HG02973 (cell line): ENCODE data around the gene SLC39A8.
"Not testable (repeated sequence)": the region's sequence is repeated elsewhere in the genome, so short reads cannot be mapped to it uniquely, and the experiment has no call there.

Source experiments
- ATAC-seq: cut with Tn5 transposase; IDR thresholded peaks from one replicate; pipeline ENCODE4 v1.9.1; 2021; ENCODE audit warnings: moderate library complexity; ENCODE audit not compliant: unreplicated experiment

Gene SLC39A8

GRCh38 chr4:102302762-102303161 is 42.5 kb downstream of the SLC39A8 start:
- ATAC-seq = no peak

GRCh38 chr4:102301167-102301566 is 44.1 kb downstream of the SLC39A8 start:
- no peak for ATAC-seq

- peak; percentile 94 for ATAC-seq
Measured at GRCh38 chr4:102299354-102300107, 45.8 kb downstream of the SLC39A8 start.

GRCh38 chr4:102298716-102299115 is 46.6 kb downstream of the SLC39A8 start:
- ATAC-seq = no peak

- no peak for ATAC-seq
Measured at GRCh38 chr4:102295153-102295862, 50.0 kb downstream of the SLC39A8 start.

GRCh38 chr4:102288497-102288896 is 56.8 kb downstream of the SLC39A8 start:
- no peak for ATAC-seq

- ATAC-seq = no peak
Measured at GRCh38 chr4:102285831-102286230, 59.5 kb downstream of the SLC39A8 start.

- ATAC-seq = no peak
Measured at GRCh38 chr4:102281171-102281839, 64.0 kb downstream of the SLC39A8 start.

GRCh38 chr4:102273317-102273716 is 72.0 kb downstream of the SLC39A8 start:
- ATAC-seq = not testable (repeated sequence)

- ATAC-seq = no peak
Measured at GRCh38 chr4:102272318-102272717, 73.0 kb downstream of the SLC39A8 start.

GRCh38 chr4:102268355-102268754 is 76.9 kb downstream of the SLC39A8 start:
- no peak for ATAC-seq

GRCh38 chr4:102263024-102263787 is 82.1 kb downstream of the SLC39A8 start:
- ATAC-seq = peak; percentile 92

- ATAC-seq = no peak
Measured at GRCh38 chr4:102259702-102260101, 85.6 kb downstream of the SLC39A8 start.

GRCh38 chr4:102259081-102259480 is 86.2 kb downstream of the SLC39A8 start:
- ATAC-seq = no peak

- ATAC-seq = no peak
Measured at GRCh38 chr4:102256321-102256720, 89.0 kb downstream of the SLC39A8 start.

GRCh38 chr4:102253860-102254259 is 91.4 kb downstream of the SLC39A8 start:
- ATAC-seq = no peak

- no peak for ATAC-seq
Measured at GRCh38 chr4:102252171-102252570, 93.1 kb downstream of the SLC39A8 start.

GRCh38 chr4:102250341-102250740 is 94.9 kb downstream of the SLC39A8 start:
- ATAC-seq = no peak

GRCh38 chr4:102247041-102247440 is 98.2 kb downstream of the SLC39A8 start:
- ATAC-seq = no peak

- ATAC-seq = no peak
Measured at GRCh38 chr4:102246416-102246815, 98.9 kb downstream of the SLC39A8 start.

GRCh38 chr4:102244878-102245535 is 100.3 kb downstream of the SLC39A8 start:
- ATAC-seq = no peak
